HepG2 (cell line): ENCODE data around the gene ZCCHC10. TPM values are rescaled to one million over a fixed set of nuclear protein-coding genes. Genes with fewer than 3 reads are reported as not detected.

Experiments used
- AHR ChIP-seq: IDR thresholded peaks from 2 replicates; pipeline ENCODE4 v1.6.1; 2018; ENCODE audit warnings: missing genetic modification reagents, missing compliant biosample characterization
- ATF2 ChIP-seq: sonication (generic); formaldehyde crosslinking; IDR thresholded peaks from 2 replicates; pipeline ENCODE4 v1.4.0; 2020; ENCODE audit warnings: missing genetic modification reagents
- EHMT2 ChIP-seq: fragments of 200-600 bp; sonication (generic); IDR thresholded peaks from 2 replicates; pipeline ENCODE4 v1.7.0; 2017; ENCODE audit warnings: antibody characterized with exemption, low read depth, low read length, borderline replicate concordance
- ELF1 ChIP-seq: sonication (generic); formaldehyde crosslinking; IDR thresholded peaks from 2 replicates; pipeline ENCODE4 v1.4.0; 2020; ENCODE audit warnings: missing genetic modification reagents
- ETV6 ChIP-seq: sonication (generic); formaldehyde crosslinking; conservative IDR thresholded peaks from 2 replicates; pipeline ENCODE4 v1.4.0; 2020; ENCODE audit warnings: missing genetic modification reagents
- FOXA1 ChIP-seq, 2 experiments: fragments of 450-650 bp in 1 of 2; sonication (generic) in 1 of 2; formaldehyde crosslinking in 1 of 2; IDR thresholded peaks; 2 replicates each; pipeline versions ENCODE4 v1.4.0 to v1.6.1; 2016 to 2020; ENCODE audit warnings: missing genetic modification reagents in 1 of 2
- HINFP ChIP-seq: sonication (generic); formaldehyde crosslinking; IDR thresholded peaks from 2 replicates; pipeline ENCODE4 v1.4.0; 2020; ENCODE audit warnings: low read depth, mild to moderate bottlenecking, missing genetic modification reagents
- IRX3 ChIP-seq: sonication (generic); formaldehyde crosslinking; IDR thresholded peaks from 2 replicates; pipeline ENCODE4 v1.8.1; 2023; ENCODE audit warnings: mild to moderate bottlenecking, low read depth, missing genetic modification reagents, borderline replicate concordance
- KLF11 ChIP-seq: IDR thresholded peaks from 2 replicates; pipeline ENCODE4 v1.6.1; 2016; ENCODE audit warnings: missing compliant biosample characterization
- KLF12 ChIP-seq: sonication (generic); formaldehyde crosslinking; IDR thresholded peaks from 2 replicates; pipeline ENCODE4 v1.4.0; 2020; ENCODE audit warnings: missing genetic modification reagents, borderline replicate concordance
- KLF9 ChIP-seq: IDR thresholded peaks from 2 replicates; pipeline ENCODE4 v1.6.1; 2016; ENCODE audit warnings: low read depth
- MAF1 ChIP-seq: sonication (generic); formaldehyde crosslinking; IDR thresholded peaks from 2 replicates; pipeline ENCODE4 v1.5.0; 2020; ENCODE audit warnings: missing genetic modification reagents, borderline replicate concordance
- MED1 ChIP-seq: sonication (generic); formaldehyde crosslinking; IDR thresholded peaks from 2 replicates; pipeline ENCODE4 v1.4.0; 2020; ENCODE audit warnings: missing genetic modification reagents
- MIXL1 ChIP-seq: IDR thresholded peaks from 2 replicates; pipeline ENCODE4 v1.6.1; 2016
- NR2F6 ChIP-seq, 2 experiments: IDR thresholded peaks; 2 replicates each; pipeline ENCODE4 v1.6.1; 2016; ENCODE audit warnings: antibody characterized with exemption in 1 of 2, mild to moderate bottlenecking in 1 of 2
- PITX1 ChIP-seq: sonication (generic); formaldehyde crosslinking; IDR thresholded peaks from 2 replicates; pipeline ENCODE4 v1.5.1; 2020; ENCODE audit warnings: mild to moderate bottlenecking, missing genetic modification reagents
- SNRNP70 ChIP-seq: fragments of 200-400 bp; formaldehyde crosslinking; IDR thresholded peaks from 2 replicates; pipeline ENCODE4 v1.6.1; 2017; ENCODE audit warnings: mild to moderate bottlenecking, low read depth, low read length, moderate library complexity
- SOX6 ChIP-seq, 2 experiments: fragments of 450-650 bp in 1 of 2; sonication (generic) in 1 of 2; formaldehyde crosslinking in 1 of 2; IDR thresholded peaks; 2 replicates each; pipeline versions ENCODE4 v1.4.0 to v1.6.1; 2017 to 2020; ENCODE audit warnings: antibody characterized with exemption in 1 of 2, mild to moderate bottlenecking in 1 of 2, missing genetic modification reagents in 1 of 2
- TSC22D2 ChIP-seq: sonication (generic); formaldehyde crosslinking; IDR thresholded peaks from 2 replicates; pipeline ENCODE4 v1.5.1; 2020; ENCODE audit warnings: missing genetic modification reagents, mild to moderate bottlenecking, borderline replicate concordance
- ZBTB3 ChIP-seq: sonication (generic); formaldehyde crosslinking; IDR thresholded peaks from 2 replicates; pipeline ENCODE4 v1.4.0; 2020; ENCODE audit warnings: low read depth, mild to moderate bottlenecking, moderate library complexity, missing genetic modification reagents, borderline replicate concordance
- ZKSCAN8 ChIP-seq: IDR thresholded peaks from 2 replicates; pipeline ENCODE4 v1.6.1; 2016; ENCODE audit warnings: borderline replicate concordance, missing genetic modification reagents, missing compliant biosample characterization
- ZNF501 ChIP-seq: sonication (generic); formaldehyde crosslinking; IDR thresholded peaks from 2 replicates; pipeline ENCODE4 v1.5.1; 2020; ENCODE audit warnings: mild to moderate bottlenecking, moderate library complexity, missing genetic modification reagents
- ZNF614 ChIP-seq: IDR thresholded peaks from 2 replicates; pipeline ENCODE4 v1.6.1; 2018; ENCODE audit warnings: missing biosample characterization, missing genetic modification reagents, inconsistent platforms, borderline replicate concordance
- ZNF7 ChIP-seq: IDR thresholded peaks from 2 replicates; pipeline ENCODE4 v1.6.1; 2016; ENCODE audit warnings: missing biosample characterization, missing genetic modification reagents
- ZNF737 ChIP-seq: sonication (generic); formaldehyde crosslinking; IDR thresholded peaks from 2 replicates; pipeline ENCODE4 v1.5.0; 2020; ENCODE audit warnings: missing genetic modification reagents, mild to moderate bottlenecking, borderline replicate concordance
- ZNF773 ChIP-seq: sonication (generic); formaldehyde crosslinking; IDR thresholded peaks from 2 replicates; pipeline ENCODE4 v1.4.0; 2020; ENCODE audit warnings: missing genetic modification reagents, borderline replicate concordance
- polyA plus RNA-seq, 8 experiments: library from polyadenylated mRNA; depleted of rRNA in 3 of 8; stranded (reverse) in 7 of 8; unstranded in 1 of 8; fragments of >200 nt; fragmentation: Illumina TruSeq in 4 of 8; extraction: Trizol in 4 of 8; gene quantifications; 2 replicates each; pipeline versions ENCODE4 v1.2.1 to v1.2.3, GENCODE V29; 2011 to 2016; ENCODE audit warnings: low read depth in 4 of 8, missing spikeins in 1 of 8, mixed read lengths in 1 of 8; ENCODE audit not compliant: insufficient read depth in 1 of 8
- total RNA-seq, 5 experiments: library from RNA; depleted of rRNA; stranded (reverse); fragments of >200 nt; fragmentation: Illumina TruSeq; extraction: Trizol; gene quantifications; 2 replicates each; pipeline ENCODE4 v1.2.3, GENCODE V29; 2016; ENCODE audit warnings: low read depth in 1 of 5
- TF ChIP-seq, protein P1 (sequence below): IDR thresholded peaks from 2 replicates; pipeline ENCODE4 v1.6.1; 2016; ENCODE audit warnings: missing genetic modification reagents, missing compliant biosample characterization

The ZCCHC10 gene
- total and polyA plus RNA-seq, 2 of the 13 experiments (the other 11 are each of a cell fraction or from before 2014, with no cell fraction given): 40.7 to 48.2 TPM

GRCh38 chr5:133006653-133007052, 19.7 kb downstream of the ZCCHC10 start (continued):
- no peak for TF ChIP-seq ZBTB3 (CRISPR knock-in tag)
- peak; percentile 44 for TF ChIP-seq MED1
- TF ChIP-seq KLF9 (CRISPR knock-in tag): no peak
- no peak for TF ChIP-seq HINFP (CRISPR knock-in tag)
- no peak for TF ChIP-seq TSC22D2 (CRISPR knock-in tag)
- TF ChIP-seq ELF1: no peak
- no peak; the same call in 1 of the 2 replicates for TF ChIP-seq ZNF614 (CRISPR knock-in tag)
- no peak for TF ChIP-seq MAF1 (CRISPR knock-in tag)
- no peak for TF ChIP-seq SNRNP70
- TF ChIP-seq FOXA1 (IDR thresholded peaks at IDR 0.05): no peak
- no peak for TF ChIP-seq FOXA1 (CRISPR knock-in tag; IDR thresholded peaks at IDR 0.05)
- no peak for TF ChIP-seq KLF11
- TF ChIP-seq ZKSCAN8 (CRISPR knock-in tag): peak; percentile 62; the same call in 1 of the 2 replicates
- TF ChIP-seq SOX6 (IDR thresholded peaks at IDR 0.05): no peak
- no peak; the same call in 1 of the 2 replicates for TF ChIP-seq SOX6 (CRISPR knock-in tag; IDR thresholded peaks at IDR 0.05)
- TF ChIP-seq KLF12 (CRISPR knock-in tag): no peak
- no peak for TF ChIP-seq IRX3 (CRISPR knock-in tag)
- no peak for TF ChIP-seq AHR (CRISPR knock-in tag)
- no peak for TF ChIP-seq NR2F6 (IDR thresholded peaks at IDR 0.05)
- TF ChIP-seq NR2F6 (CRISPR knock-in tag; IDR thresholded peaks at IDR 0.05): no peak
- TF ChIP-seq ZNF773 (CRISPR knock-in tag): no peak
- no peak for TF ChIP-seq ZNF7 (CRISPR knock-in tag)
- TF ChIP-seq MIXL1: 0 out of 2 replicates have a peak, but pooled peaks have one; percentile 12
- TF ChIP-seq, protein P1, sequence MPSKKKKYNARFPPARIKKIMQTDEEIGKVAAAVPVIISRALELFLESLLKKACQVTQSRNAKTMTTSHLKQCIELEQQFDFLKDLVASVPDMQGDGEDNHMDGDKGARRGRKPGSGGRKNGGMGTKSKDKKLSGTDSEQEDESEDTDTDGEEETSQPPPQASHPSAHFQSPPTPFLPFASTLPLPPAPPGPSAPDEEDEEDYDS (CRISPR knock-in tag): no peak
- TF ChIP-seq ATF2: peak; percentile 85
- no peak for TF ChIP-seq ETV6 (CRISPR knock-in tag)
- TF ChIP-seq ZNF501: no peak
- no peak for TF ChIP-seq ZNF737
- no peak for TF ChIP-seq PITX1 (CRISPR knock-in tag)
- no peak for TF ChIP-seq EHMT2
